Pancreas (tissue), 10 donors: Measurements from ENCODE around the gene NTMT1. TPM values are rescaled to one million over a fixed set of nuclear protein-coding genes. Genes with fewer than 3 reads are reported as not detected.

Source experiments
- ATAC-seq, 4 donors: fragments of 200-7000 bp; cut with Tn5 transposase; one replicate each; pipeline versions ENCODE4 v1.8.0 to v1.9.1; 2020; ENCODE audit warnings: mild to moderate bottlenecking in 4 of 4, moderate library complexity in 4 of 4
- DNase-seq, 6 donors: peaks; one replicate each; pipeline ENCODE4 v3.0.0-alpha.2; 2020
- FAIRE-seq: peaks from 2 replicates; lab custom pipeline; 2012; peaks lifted over from hg19 to GRCh38; lab: Jason Lieb, UNC
- H3K27ac ChIP-seq, 4 donors: fragments of 200-600 bp; sonication (generic); 1 replicate in 3 of 4; 2 replicates in 1 of 4; pipeline versions ENCODE4 v1.5.0 to v1.8.0; 2020
- H3K27me3 ChIP-seq, 4 donors: fragments of 200-600 bp; one replicate each; pipeline ENCODE4 v1.8.0; 2021
- H3K36me3 ChIP-seq, 3 donors: fragments of 200-600 bp; sonication (generic) in 1 of 3; one replicate each; pipeline versions ENCODE4 v1.5.0 to v1.8.0; 2020 to 2021
- H3K4me1 ChIP-seq, 3 donors: fragments of 200-600 bp; one replicate each; pipeline ENCODE4 v1.8.0; 2021
- H3K4me3 ChIP-seq, 4 donors: fragments of 200-600 bp; sonication (generic) in 2 of 4; one replicate each; pipeline versions ENCODE4 v1.5.0 to v1.8.0; 2020 to 2021
- H3K9me3 ChIP-seq, 4 donors: fragments of 200-600 bp; one replicate each; pipeline ENCODE4 v1.8.0; 2021
- WGBS, 2 donors: extraction: QIAGEN DNeasy Blood & Tissue Kit; methylation state at CpG; one replicate each; pipeline ENCODE4 v1.1.7; 2013; 5-methylcytosine and 5-hydroxymethylcytosine counted together
- intact Hi-C, 3 donors: fragments of 100-400 bp; cut with DNase I; formaldehyde crosslinking; loops; one replicate each; pipeline versions ENCODE4 v1.11.1 to v1.14.2; 2022
- polyA plus RNA-seq, 2 donors: library from polyadenylated mRNA; stranded (reverse); fragments of 200-250 nt; gene quantifications; one replicate each; pipeline ENCODE4 v1.2.3, GENCODE V29; 2013
- total RNA-seq, 6 donors: library from RNA; stranded (reverse); fragmentation: NEBNext Ultra II Directional in 4 of 6; extraction: Animal tissue kit (Norgen Biotek cat#: 25700) in 4 of 6; gene quantifications; one replicate each; pipeline versions ENCODE4 v1.2.1 to v1.2.4, GENCODE V29; 2021 to 2023
- TF ChIP-seq, protein P1 (sequence below), 4 donors: fragments of 200-600 bp; sonication (generic) in 3 of 4; IDR thresholded peaks; one replicate each; pipeline versions ENCODE4 v1.5.0 to v1.8.0; 2021; ENCODE audit warnings: antibody characterized with exemption in 4 of 4
- donor health status: healthy with polysubstance abuse.
- donor health status: DM: no; HTN: no; CAD: no; lungs with moderate emphysema.
- donor health status: DM: no; HTN: no; CAD: no.
- donor health status: control.
- donor health status: control.
- donor health status: Bipolar disorder and iron deficiency.
- donor health status: DM: yes; HTN: yes; CAD: no.
- donor health status: DM: no; HTN: no; CAD: no.
- donor health status: DM: no; HTN: no; CAD: no.
- donor health status: DM: yes; HTN: yes; CAD: no.

The NTMT1 gene
- total and polyA plus RNA-seq, 8 donors, result 11.3 to 29.0 (median 17.2) TPM

DNA sequence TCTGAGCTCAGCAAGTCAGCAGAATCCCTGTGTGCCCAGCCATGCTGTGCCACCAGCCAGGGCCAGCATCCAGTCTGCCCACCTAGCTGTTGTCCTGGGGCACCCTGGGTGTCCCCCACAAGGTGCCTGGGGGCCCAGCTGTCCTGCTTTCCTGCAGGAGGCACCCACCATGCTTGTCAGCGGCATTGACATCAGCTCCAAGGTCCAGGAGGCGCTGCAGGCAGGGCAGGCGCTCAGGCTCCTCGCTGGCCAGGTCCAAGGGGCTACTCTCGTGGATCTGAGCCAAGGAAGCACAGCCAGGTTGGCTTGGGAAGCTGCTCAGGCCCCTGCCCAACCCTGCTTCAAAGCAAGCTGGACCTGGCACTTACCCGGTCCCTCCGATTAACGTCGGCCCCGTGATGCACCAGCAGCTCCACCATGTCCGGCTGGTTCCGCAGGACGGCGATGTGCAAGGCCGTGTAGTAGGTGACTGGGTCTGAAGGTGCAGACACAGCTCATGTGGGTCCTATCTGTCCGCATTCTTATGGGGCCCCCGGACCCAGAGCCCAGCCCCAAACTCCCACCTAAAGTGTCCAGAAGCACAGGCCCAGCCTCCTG, 13.2 kb downstream of the NTMT1 start:
- Histone ChIP-seq H3K27ac (peak overlapping the region in 3 of 4 donors; percentile 53 to 64 (median 60)), H3K36me3 (peaks cover 7 to 50% (median 33%) of the 10 kb centered on the region in 3 donors), H3K27me3 (no peaks in the 10 kb centered on the region), H3K9me3 (no peaks in the 10 kb centered on the region), H3K4me1 (peaks cover 16 to 22% (median 17%) of the 10 kb centered on the region in 3 donors), H3K4me3 (no peak overlapping the region)
- WGBS, 2 donors, result 79 to 81% methylated on average over 17 of the region's 17 CpGs
- intact Hi-C loops, result no loop called here
- TF ChIP-seq, protein P1, sequence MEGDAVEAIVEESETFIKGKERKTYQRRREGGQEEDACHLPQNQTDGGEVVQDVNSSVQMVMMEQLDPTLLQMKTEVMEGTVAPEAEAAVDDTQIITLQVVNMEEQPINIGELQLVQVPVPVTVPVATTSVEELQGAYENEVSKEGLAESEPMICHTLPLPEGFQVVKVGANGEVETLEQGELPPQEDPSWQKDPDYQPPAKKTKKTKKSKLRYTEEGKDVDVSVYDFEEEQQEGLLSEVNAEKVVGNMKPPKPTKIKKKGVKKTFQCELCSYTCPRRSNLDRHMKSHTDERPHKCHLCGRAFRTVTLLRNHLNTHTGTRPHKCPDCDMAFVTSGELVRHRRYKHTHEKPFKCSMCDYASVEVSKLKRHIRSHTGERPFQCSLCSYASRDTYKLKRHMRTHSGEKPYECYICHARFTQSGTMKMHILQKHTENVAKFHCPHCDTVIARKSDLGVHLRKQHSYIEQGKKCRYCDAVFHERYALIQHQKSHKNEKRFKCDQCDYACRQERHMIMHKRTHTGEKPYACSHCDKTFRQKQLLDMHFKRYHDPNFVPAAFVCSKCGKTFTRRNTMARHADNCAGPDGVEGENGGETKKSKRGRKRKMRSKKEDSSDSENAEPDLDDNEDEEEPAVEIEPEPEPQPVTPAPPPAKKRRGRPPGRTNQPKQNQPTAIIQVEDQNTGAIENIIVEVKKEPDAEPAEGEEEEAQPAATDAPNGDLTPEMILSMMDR (IDR thresholded peaks at IDR 0.05), result no peak
- FAIRE-seq, result no peak
- DNase-seq, result peak in 2 of 6 donors; percentile 15 to 71
- ATAC-seq, result no peak

DNA sequence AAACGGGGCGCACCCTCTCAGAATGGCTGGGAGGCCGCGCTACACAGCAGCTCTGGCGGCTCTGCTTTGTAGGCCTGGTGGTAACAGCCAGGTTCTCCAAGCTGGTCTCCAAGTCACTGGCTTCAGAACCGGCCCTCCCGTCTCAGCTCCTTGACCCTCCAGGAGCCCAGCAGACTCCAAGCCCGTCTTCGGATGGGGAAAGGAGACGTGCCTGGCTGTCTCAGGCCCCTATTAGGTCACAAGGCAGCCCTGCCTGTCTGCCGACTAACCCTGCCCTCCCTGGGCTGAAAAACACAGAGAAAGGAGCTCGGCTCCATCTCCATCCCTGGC, 13.8 kb downstream of the NTMT1 start:
- FAIRE-seq (no peak), DNase-seq (peak in 1 of 6 donors; percentile 15), ATAC-seq (no peak)
- WGBS, 2 donors, result 56 to 57% methylated on average over 12 of the region's 12 CpGs
- H3K27ac ChIP-seq, result peak overlapping the region; percentile 53 to 72 (median 62)
- intact Hi-C loops, result loop anchor here in 1 of 3 donors (5.0 kb wide), 1 partner anchor 153 kb away; no protein-coding TSS in a partner anchor
- TF ChIP-seq, protein P1 (IDR thresholded peaks at IDR 0.05), result no peak
- peaks cover 16 to 22% (median 17%) of the 10 kb centered on the region in 3 donors for H3K4me1 ChIP-seq
- no peaks in the 10 kb centered on the region for H3K9me3 ChIP-seq
- H3K27me3 ChIP-seq, result no peaks in the 10 kb centered on the region
- H3K4me3 ChIP-seq, result peak overlapping the region in 1 of 4 donors; percentile 99
- H3K36me3 ChIP-seq, result peaks cover 6 to 44% (median 27%) of the 10 kb centered on the region in 3 donors

DNA sequence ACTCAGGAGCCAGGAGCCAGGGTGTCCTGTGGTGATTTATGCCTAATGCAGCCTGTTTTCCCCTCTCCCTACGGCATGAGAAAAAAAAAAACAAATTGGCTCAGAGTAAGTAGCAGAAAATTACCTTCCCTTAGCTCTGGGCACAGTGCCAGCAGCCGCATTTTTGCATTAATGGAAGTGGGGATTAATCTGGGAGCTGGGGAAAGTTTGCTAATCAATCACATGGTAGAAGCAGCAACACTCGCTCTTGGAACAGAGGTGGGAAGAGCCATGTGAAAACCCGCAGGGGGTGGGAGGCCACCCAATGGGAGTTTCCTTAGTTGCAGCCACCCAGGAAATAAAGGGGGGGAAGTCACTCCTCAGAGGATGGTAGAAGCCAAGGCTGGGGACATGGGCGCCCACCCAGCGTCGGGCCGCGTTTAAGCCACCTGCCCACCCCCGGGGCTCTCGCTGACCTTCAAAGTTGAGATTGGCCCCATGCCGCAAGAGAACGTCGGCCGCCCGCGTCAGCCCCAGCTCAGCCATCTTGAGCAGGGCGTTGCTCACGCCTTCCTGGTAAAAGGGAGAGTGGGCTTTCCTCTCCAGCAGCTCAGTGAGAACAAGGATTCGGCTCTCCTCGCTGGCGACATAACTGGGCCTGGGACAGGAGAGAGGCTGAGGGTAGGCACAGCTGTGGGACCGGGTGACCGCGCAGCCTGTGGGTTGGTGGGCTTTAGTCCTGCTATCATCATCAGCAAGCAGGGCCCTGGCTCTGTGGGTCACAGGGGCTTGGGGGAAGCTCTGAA, 14.3 kb downstream of the NTMT1 start:
- intact Hi-C loops, result loop anchor here in 1 of 3 donors (5.0 kb wide), 1 partner anchor 152 kb away; no protein-coding TSS in a partner anchor
- Histone ChIP-seq H3K4me3 (peak overlapping the region in 3 of 4 donors; percentile 89 to 100 (median 99)), H3K4me1 (peaks cover 16 to 22% (median 17%) of the 10 kb centered on the region in 3 donors), H3K27ac (peak overlapping the region; percentile 53 to 72 (median 62)), H3K9me3 (no peaks in the 10 kb centered on the region), H3K36me3 (peaks cover under 1 to 38% (median 27%) of the 10 kb centered on the region in 3 donors), H3K27me3 (no peaks in the 10 kb centered on the region)
- DNase-seq (peak in 5 of 6 donors; percentile 45 to 85 (median 81)), ATAC-seq (peak; percentile 6 to 34 (median 8)), FAIRE-seq (no peak)
- TF ChIP-seq, protein P1 (IDR thresholded peaks at IDR 0.05), result no peak
- 14 to 24% methylated on average over 25 of the region's 25 CpGs for WGBS, 2 donors

DNA sequence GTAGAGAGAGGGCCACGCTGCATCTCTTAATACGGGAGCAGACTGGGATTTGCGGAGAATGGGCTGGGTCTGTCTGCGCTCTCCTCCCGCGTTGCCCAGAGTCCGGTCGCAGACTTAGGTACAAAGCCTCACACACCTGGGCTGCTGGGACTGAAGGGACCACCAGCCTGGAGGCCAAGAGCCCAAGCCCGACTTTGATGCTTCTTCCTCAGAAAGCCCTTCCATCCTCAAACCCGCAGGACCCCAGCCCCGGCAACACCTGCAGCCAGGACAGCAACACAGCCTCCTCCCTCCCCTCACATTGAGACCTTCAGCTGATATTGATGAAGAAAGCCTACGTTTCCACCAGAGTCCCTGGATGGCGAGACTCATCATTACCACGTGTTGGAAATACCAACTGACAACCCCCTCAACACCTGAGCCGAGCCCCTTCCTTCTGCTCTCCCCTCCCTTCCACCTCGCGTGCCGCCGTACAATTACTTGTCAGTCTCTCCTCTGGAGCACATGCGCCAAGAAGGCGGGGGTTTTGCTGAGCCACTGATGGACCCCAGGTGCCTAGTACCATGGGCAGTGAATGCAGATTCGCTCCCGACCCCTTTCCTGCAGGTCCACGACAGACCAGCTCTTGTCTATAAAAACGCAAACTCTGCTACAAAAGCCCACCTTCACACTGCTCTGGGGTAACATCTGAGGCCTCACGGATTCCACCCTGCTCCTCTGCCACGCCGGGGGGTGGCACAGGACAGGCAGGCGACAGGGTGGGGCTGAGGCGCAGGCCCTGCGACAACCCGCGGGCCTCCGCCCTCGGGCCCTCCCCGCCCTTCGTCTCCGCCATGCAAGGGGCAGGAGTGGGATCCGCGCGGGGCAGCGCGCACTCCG, 15.1 kb downstream of the NTMT1 start:
- no peak for FAIRE-seq
- H3K4me1 ChIP-seq, result peaks cover 16 to 22% (median 17%) of the 10 kb centered on the region in 3 donors
- WGBS, 2 donors, result 8 to 9% methylated on average over 42 to 44 of the region's 44 CpGs

More for the DNA sequence above, 15.1 kb downstream of the NTMT1 start:
- intact Hi-C loops, result loop anchor here in 1 of 3 donors (5.0 kb wide), 1 partner anchor 151 kb away; no protein-coding TSS in a partner anchor
- TF ChIP-seq, protein P1 (IDR thresholded peaks at IDR 0.05), result no peak
- Histone ChIP-seq H3K27ac (peak overlapping the region; percentile 53 to 80 (median 66)), H3K9me3 (no peaks in the 10 kb centered on the region), H3K36me3 (peaks cover 0 to 30% (median 20%) of the 10 kb centered on the region in 3 donors), H3K4me3 (peak overlapping the region; percentile 89 to 100 (median 98)), H3K27me3 (no peaks in the 10 kb centered on the region)
- DNase-seq (peak in 2 of 6 donors; percentile 38 to 39), ATAC-seq (peak in 1 of 4 donors; percentile 2)
